B cell (primary cell): Measurements from ENCODE around the gene PRKAG2. TPM values are rescaled to one million over a fixed set of nuclear protein-coding genes. Genes with fewer than 3 reads are reported as not detected.

Experiments
- ATAC-seq: fragments of 200-7000 bp; cut with Tn5 transposase; one replicate; pipeline ENCODE4 v1.10.0; 2021; ENCODE audit warnings: low read depth, mild to moderate bottlenecking, moderate number of reproducible peaks, moderate library complexity
- CTCF ChIA-PET: fragments of 350-600 bp; sonication (Branson Sonifier 250); formaldehyde crosslinking; loops from one replicate; lab custom pipeline; 2021; ENCODE audit warnings: antibody characterized with exemption, inconsistent platforms; lab: Charles Lee
- POLR2A ChIA-PET: fragments of 350-600 bp; sonication (Branson Sonifier 250); formaldehyde crosslinking; loops from one replicate; lab custom pipeline; 2021; ENCODE audit warnings: antibody characterized with exemption; lab: Charles Lee
- DNase-seq: peaks from one replicate; pipeline ENCODE4 v3.0.0; 2013
- H2AFZ ChIP-seq: 2 replicates; pipeline ENCODE4 v1.6.1; 2012; ENCODE audit warnings: mild to moderate bottlenecking, low read depth, low read length; ENCODE audit not compliant: insufficient read depth, poor library complexity, severe bottlenecking
- H3K27ac ChIP-seq, 2 donors: 1 replicate in 1 of 2; 2 replicates in 1 of 2; pipeline ENCODE4 v1.5.1; 2012 to 2013; ENCODE audit warnings: low read length in 2 of 2, mild to moderate bottlenecking in 2 of 2, moderate library complexity in 1 of 2
- H3K27me3 ChIP-seq, 4 experiments: fragments of 200-600 bp in 1 of 4; sonication (generic) in 1 of 4; replicated peaks in 1 of 4; 1 replicate in 2 of 4; 2 replicates in 2 of 4; pipeline versions ENCODE4 v1.6.1 to v1.7.0; 2013 to 2016; ENCODE audit warnings: low read length in 3 of 4, mild to moderate bottlenecking in 2 of 4, mixed read lengths in 1 of 4, moderate library complexity in 1 of 4; ENCODE audit not compliant: insufficient read depth in 4 of 4, control insufficient read depth in 3 of 4; ENCODE audit errors: control extremely low read depth in 1 of 4
- H3K36me3 ChIP-seq, 2 experiments: replicated peaks in 1 of 2; 1 replicate in 1 of 2; 2 replicates in 1 of 2; pipeline versions ENCODE4 v1.6.1 to v1.7.1; 2013; ENCODE audit warnings: low read length in 1 of 2; ENCODE audit not compliant: insufficient read depth in 2 of 2, control insufficient read depth in 1 of 2; ENCODE audit errors: control extremely low read depth in 1 of 2, extremely low read depth in 1 of 2
- H3K4me1 ChIP-seq, 2 donors: fragments of 200-600 bp in 1 of 2; sonication (generic) in 1 of 2; 1 replicate in 1 of 2; 2 replicates in 1 of 2; pipeline versions ENCODE4 v1.5.1 to v1.6.1; 2013 to 2017; ENCODE audit warnings: low read length in 2 of 2; ENCODE audit not compliant: control insufficient read depth in 2 of 2, insufficient read depth in 2 of 2
- H3K4me2 ChIP-seq: replicated peaks from 2 replicates; pipeline ENCODE3; 2012; ENCODE audit warnings: mild to moderate bottlenecking, low read depth, low read length; ENCODE audit not compliant: poor library complexity, severe bottlenecking
- H3K4me3 ChIP-seq, 5 experiments: fragments of 200-600 bp in 1 of 5; sonication (generic) in 1 of 5; 1 replicate in 3 of 5; 2 replicates in 2 of 5; pipeline versions ENCODE4 v1.5.1 to v1.7.0; 2011 to 2016; ENCODE audit warnings: low read length in 4 of 5, mild to moderate bottlenecking in 4 of 5, low read depth in 2 of 5, control low read depth in 1 of 5, moderate library complexity in 1 of 5; ENCODE audit not compliant: insufficient read depth in 1 of 5; ENCODE audit errors: control extremely low read depth in 1 of 5, extremely low read depth in 1 of 5
- H3K79me2 ChIP-seq: fragments of 200-600 bp; sonication (generic); one replicate; pipeline ENCODE4 v1.6.0; 2016; ENCODE audit warnings: low read length; ENCODE audit not compliant: control insufficient read depth, insufficient read depth
- H3K9ac ChIP-seq: fragments of 200-600 bp; sonication (generic); 2 replicates; pipeline ENCODE4 v1.6.1; 2017; ENCODE audit warnings: mild to moderate bottlenecking, low read length, moderate library complexity
- H3K9me3 ChIP-seq, 3 donors: one replicate each; pipeline versions ENCODE4 v1.6.1 to v1.7.1; 2013; ENCODE audit warnings: low read length in 2 of 3; ENCODE audit not compliant: control insufficient read depth in 2 of 3, insufficient read depth in 1 of 3; ENCODE audit errors: control extremely low read depth in 1 of 3
- H4K20me1 ChIP-seq: 2 replicates; pipeline ENCODE4 v1.6.0; 2012; ENCODE audit warnings: mild to moderate bottlenecking, low read length; ENCODE audit not compliant: insufficient read depth, control insufficient read depth, poor library complexity, severe bottlenecking
- H3K27ac Mint-ChIP-seq: one replicate; pipeline ENCODE4 v1.8.0; 2021; ENCODE audit warnings: mixed read lengths
- H3K27me3 Mint-ChIP-seq: one replicate; pipeline ENCODE4 v1.8.0; 2021; ENCODE audit warnings: mixed read lengths
- H3K4me1 Mint-ChIP-seq: one replicate; pipeline ENCODE4 v1.8.0; 2021; ENCODE audit warnings: mixed read lengths
- H3K4me3 Mint-ChIP-seq: one replicate; pipeline ENCODE4 v1.8.0; 2021; ENCODE audit warnings: mixed read lengths
- H3K9me3 Mint-ChIP-seq: one replicate; pipeline ENCODE4 v1.8.0; 2022; ENCODE audit warnings: mixed read lengths; ENCODE audit not compliant: insufficient read depth
- EZH2 ChIP-seq: IDR thresholded peaks from 2 replicates; pipeline ENCODE4 v1.6.1; 2012; ENCODE audit warnings: borderline replicate concordance, low read depth, mild to moderate bottlenecking, moderate library complexity, low read length; ENCODE audit not compliant: insufficient read depth, poor library complexity, severe bottlenecking
- WGBS: methylation state at CpG from one replicate; pipeline ENCODE4 v1.1.5; 2013; ENCODE audit warnings: missing lambda C conversion rate; ENCODE audit not compliant: insufficient coverage; 5-methylcytosine and 5-hydroxymethylcytosine counted together
- intact Hi-C: fragments of 100-400 bp; cut with micrococcal nuclease; formaldehyde crosslinking; loops from one replicate; pipeline ENCODE4 v1.10.0; 2022
- polyA plus RNA-seq: library from polyadenylated mRNA; depleted of rRNA; stranded (reverse); fragments of >200 nt; gene quantifications from 2 replicates; pipeline ENCODE4 v1.2.3, GENCODE V29; 2012
- total RNA-seq, 2 donors: library from RNA; stranded (reverse); fragments of 120-200 nt in 1 of 2; gene quantifications; 1 replicate in 1 of 2; 2 replicates in 1 of 2; pipeline versions ENCODE4 v1.2.3 to v1.2.4, GENCODE V29; 2013 to 2022
- TF ChIP-seq, protein P1 (sequence below): fragments of 200-600 bp; IDR thresholded peaks from one replicate; pipeline ENCODE4 v1.8.0; 2022; ENCODE audit warnings: antibody characterized with exemption, mild to moderate bottlenecking

PRKAG2 gene
- total and polyA plus RNA-seq, 2 donors (not counting 1 experiment from before 2014, with no cell fraction given), result 22.1 to 56.3 TPM

DNA sequence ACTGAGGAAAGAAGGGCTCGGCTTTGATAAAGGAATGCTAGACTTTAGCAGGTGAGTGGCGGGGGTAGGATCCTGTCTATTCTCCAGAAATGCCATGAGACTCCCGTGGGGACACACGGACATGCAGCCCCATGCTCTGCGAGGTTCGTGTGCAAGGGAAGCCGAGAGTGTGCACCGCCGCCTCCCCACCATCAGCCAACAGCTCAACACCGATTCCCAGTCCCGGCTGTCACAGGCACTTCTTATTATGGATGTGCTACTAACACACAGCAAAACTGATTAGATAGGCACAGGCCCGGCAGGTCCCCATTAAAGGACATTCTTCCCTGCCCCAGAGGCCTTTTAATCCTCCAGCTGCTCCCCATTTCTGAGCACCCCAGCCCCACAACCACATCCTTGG, 154.4 kb downstream of the PRKAG2 start:
- no peak overlapping the region for H3K27ac ChIP-seq
- DNase-seq (no peak), ATAC-seq (no peak)
- no peak overlapping the region for H3K4me3 ChIP-seq
- H3K9ac ChIP-seq, result no peak overlapping the region
- 100% methylated on average over 12 of the region's 12 CpGs for WGBS
- ChIA-PET POLR2A (no interaction called here), CTCF (no interaction called here)
- no peaks in the 10 kb centered on the region for H3K27me3 ChIP-seq
- no peak overlapping the region for H3K27ac Mint-ChIP-seq
- no peak overlapping the region for H3K4me2 ChIP-seq
- no peak overlapping the region for H2AFZ ChIP-seq
- H4K20me1 ChIP-seq, result peaks cover 34% of the 10 kb centered on the region
- TF ChIP-seq, protein P1, sequence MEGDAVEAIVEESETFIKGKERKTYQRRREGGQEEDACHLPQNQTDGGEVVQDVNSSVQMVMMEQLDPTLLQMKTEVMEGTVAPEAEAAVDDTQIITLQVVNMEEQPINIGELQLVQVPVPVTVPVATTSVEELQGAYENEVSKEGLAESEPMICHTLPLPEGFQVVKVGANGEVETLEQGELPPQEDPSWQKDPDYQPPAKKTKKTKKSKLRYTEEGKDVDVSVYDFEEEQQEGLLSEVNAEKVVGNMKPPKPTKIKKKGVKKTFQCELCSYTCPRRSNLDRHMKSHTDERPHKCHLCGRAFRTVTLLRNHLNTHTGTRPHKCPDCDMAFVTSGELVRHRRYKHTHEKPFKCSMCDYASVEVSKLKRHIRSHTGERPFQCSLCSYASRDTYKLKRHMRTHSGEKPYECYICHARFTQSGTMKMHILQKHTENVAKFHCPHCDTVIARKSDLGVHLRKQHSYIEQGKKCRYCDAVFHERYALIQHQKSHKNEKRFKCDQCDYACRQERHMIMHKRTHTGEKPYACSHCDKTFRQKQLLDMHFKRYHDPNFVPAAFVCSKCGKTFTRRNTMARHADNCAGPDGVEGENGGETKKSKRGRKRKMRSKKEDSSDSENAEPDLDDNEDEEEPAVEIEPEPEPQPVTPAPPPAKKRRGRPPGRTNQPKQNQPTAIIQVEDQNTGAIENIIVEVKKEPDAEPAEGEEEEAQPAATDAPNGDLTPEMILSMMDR, result no peak
- no peak for TF ChIP-seq EZH2
- H3K4me1 ChIP-seq, result peaks cover 16 to 27% of the 10 kb centered on the region in 2 donors
- H3K4me1 Mint-ChIP-seq, result peaks cover 23% of the 10 kb centered on the region
- intact Hi-C loops, result no loop called here
- no peaks in the 10 kb centered on the region for H3K27me3 Mint-ChIP-seq
- peaks cover 0 to 6% (median 0%) of the 10 kb centered on the region in 3 donors for H3K9me3 ChIP-seq
- H3K79me2 ChIP-seq, result peaks cover 5% of the 10 kb centered on the region
- no peaks in the 10 kb centered on the region for H3K36me3 ChIP-seq
- H3K4me3 Mint-ChIP-seq, result no peak overlapping the region
- no peaks in the 10 kb centered on the region for H3K9me3 Mint-ChIP-seq

DNA sequence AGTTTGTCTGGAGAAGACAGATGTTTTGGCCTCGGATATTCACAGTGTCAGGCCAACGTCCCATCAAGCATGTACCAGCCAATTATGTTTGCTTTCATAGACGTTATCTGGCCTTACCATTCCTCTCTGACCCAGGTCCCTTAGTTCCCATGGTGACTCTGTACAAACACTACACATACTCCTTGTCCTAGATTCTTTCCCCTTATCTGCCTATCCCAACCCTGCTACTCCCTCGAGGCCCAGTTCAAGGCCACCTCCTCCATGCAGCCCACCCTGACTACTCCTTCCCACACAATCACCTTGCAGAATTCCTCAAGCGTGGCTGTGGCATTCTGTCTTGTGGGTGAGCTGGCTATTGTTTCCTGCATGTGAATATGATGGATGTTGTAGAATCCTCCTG, 155.2 kb downstream of the PRKAG2 start:
- H3K9ac ChIP-seq, result no peak overlapping the region
- H3K9me3 ChIP-seq, result peaks cover 0 to 6% (median 0%) of the 10 kb centered on the region in 3 donors
- peaks cover 5% of the 10 kb centered on the region for H3K79me2 ChIP-seq
- intact Hi-C loops, result no loop called here
- peaks cover 32% of the 10 kb centered on the region for H4K20me1 ChIP-seq
- ChIA-PET CTCF (no interaction called here), POLR2A (no interaction called here)
- H3K4me3 ChIP-seq, result no peak overlapping the region
- Mint-ChIP-seq H3K4me1 (peaks cover 20% of the 10 kb centered on the region), H3K9me3 (no peaks in the 10 kb centered on the region), H3K4me3 (no peak overlapping the region), H3K27ac (no peak overlapping the region), H3K27me3 (no peaks in the 10 kb centered on the region)
- H3K36me3 ChIP-seq, result no peaks in the 10 kb centered on the region
- no peak overlapping the region for H3K4me2 ChIP-seq
- ATAC-seq, result no peak
- no peak overlapping the region for H3K27ac ChIP-seq
- no peak for TF ChIP-seq EZH2
- no peak for DNase-seq
- 96% methylated on average over 4 of the region's 5 CpGs for WGBS
- peaks cover 16 to 20% of the 10 kb centered on the region in 2 donors for H3K4me1 ChIP-seq
- H2AFZ ChIP-seq, result no peak overlapping the region
- H3K27me3 ChIP-seq, result no peaks in the 10 kb centered on the region
